Activated CD4-positive, alpha-beta memory T cell treated with anti-CD3 and anti-CD28 coated beads, Interleukin-2, amount 10 ng/mL, durations not matched to agents 7 days and 5 days (primary cell): ENCODE data around the gene CTSC. TPM values are rescaled to one million over a fixed set of nuclear protein-coding genes. Genes with fewer than 3 reads are reported as not detected.

Experiments used
- CTCF ChIA-PET: fragments of 350-600 bp; sonication (Branson Sonifier 250); formaldehyde crosslinking; loops from one replicate; lab custom pipeline; 2021; ENCODE audit warnings: antibody characterized with exemption, inconsistent platforms; lab: Charles Lee
- POLR2A ChIA-PET: fragments of 350-600 bp; sonication (Branson Sonifier 250); formaldehyde crosslinking; loops from one replicate; lab custom pipeline; 2021; ENCODE audit warnings: antibody characterized with exemption; lab: Charles Lee
- DNase-seq: peaks from one replicate; pipeline ENCODE4 v3.0.0-alpha.2; 2020
- H3K27ac Mint-ChIP-seq: one replicate; pipeline ENCODE4 v1.8.0; 2021; ENCODE audit warnings: mild to moderate bottlenecking, mixed read lengths
- H3K27me3 Mint-ChIP-seq: one replicate; pipeline ENCODE4 v1.8.0; 2021; ENCODE audit warnings: mixed read lengths
- H3K36me3 Mint-ChIP-seq: one replicate; pipeline ENCODE4 v1.8.0; 2021; ENCODE audit warnings: low read depth, mixed read lengths
- H3K4me1 Mint-ChIP-seq: one replicate; pipeline ENCODE4 v1.8.0; 2021; ENCODE audit warnings: mixed read lengths
- H3K4me3 Mint-ChIP-seq: one replicate; pipeline ENCODE4 v1.8.0; 2021; ENCODE audit warnings: mild to moderate bottlenecking, mixed read lengths
- H3K9me3 Mint-ChIP-seq: one replicate; pipeline ENCODE4 v1.8.0; 2021; ENCODE audit warnings: mixed read lengths
- total RNA-seq, 2 experiments: library from RNA; stranded (reverse); gene quantifications; one replicate each; pipeline ENCODE4 v1.2.3, GENCODE V29; 2021

Gene CTSC
- total RNA-seq, 2 experiments from 2014 or later = 321 to 323 TPM

- no peak for DNase-seq
- peaks cover 4% of the 10 kb centered on the region for H3K4me1 Mint-ChIP-seq
- no peak overlapping the region for H3K4me3 Mint-ChIP-seq
- peaks cover 93% of the 10 kb centered on the region for H3K36me3 Mint-ChIP-seq
- POLR2A ChIA-PET = interaction anchor here (0.6 to 1.0 kb wide), 2 partner anchors 30 to 126 kb away, joined by 3 read pairs; no protein-coding TSS in a partner anchor
- H3K27me3 Mint-ChIP-seq = no peaks in the 10 kb centered on the region
- CTCF ChIA-PET = interaction anchor here (1.3 to 1.5 kb wide), 3 partner anchors 13 to 257 kb away, joined by 3 to 5 read pairs (median 4); no protein-coding TSS in a partner anchor
- no peak overlapping the region for H3K27ac Mint-ChIP-seq
- H3K9me3 Mint-ChIP-seq = no peaks in the 10 kb centered on the region
Measured at GRCh38 chr11:88295028-88295427, 42.5 kb downstream of the CTSC start.

GRCh38 chr11:88293931-88294330, 43.6 kb downstream of the CTSC start:
- ChIA-PET POLR2A (no interaction called here), CTCF (interaction anchor here (1.2 to 1.5 kb wide), 2 partner anchors 12 to 258 kb away, joined by 3 to 5 read pairs; no protein-coding TSS in a partner anchor)
- no peak for DNase-seq
- H3K4me1 Mint-ChIP-seq = peaks cover 4% of the 10 kb centered on the region
- peaks cover 93% of the 10 kb centered on the region for H3K36me3 Mint-ChIP-seq
- no peaks in the 10 kb centered on the region for H3K27me3 Mint-ChIP-seq
- no peaks in the 10 kb centered on the region for H3K9me3 Mint-ChIP-seq
- H3K4me3 Mint-ChIP-seq = no peak overlapping the region
- H3K27ac Mint-ChIP-seq = no peak overlapping the region

GRCh38 chr11:88292171-88292843, 45.2 kb downstream of the CTSC start:
- no peak overlapping the region for H3K27ac Mint-ChIP-seq
- no peaks in the 10 kb centered on the region for H3K9me3 Mint-ChIP-seq
- H3K36me3 Mint-ChIP-seq = peaks cover 94% of the 10 kb centered on the region
- DNase-seq = no peak
- CTCF ChIA-PET = interaction anchor here (1.0 kb wide), 1 partner anchor 15 kb away, joined by 6 read pairs; no protein-coding TSS in a partner anchor
- no peak overlapping the region for H3K4me3 Mint-ChIP-seq
- H3K27me3 Mint-ChIP-seq = no peaks in the 10 kb centered on the region
- H3K4me1 Mint-ChIP-seq = peaks cover 4% of the 10 kb centered on the region
- POLR2A ChIA-PET = no interaction called here

- DNase-seq = no peak
- POLR2A ChIA-PET = no interaction called here
- no peaks in the 10 kb centered on the region for H3K27me3 Mint-ChIP-seq
- peaks cover 79% of the 10 kb centered on the region for H3K36me3 Mint-ChIP-seq
- CTCF ChIA-PET = no interaction called here
- H3K4me3 Mint-ChIP-seq = no peak overlapping the region
- H3K9me3 Mint-ChIP-seq = no peaks in the 10 kb centered on the region
- peaks cover 1% of the 10 kb centered on the region for H3K4me1 Mint-ChIP-seq
- H3K27ac Mint-ChIP-seq = no peak overlapping the region
Measured at GRCh38 chr11:88288560-88288959, 49.0 kb downstream of the CTSC start.

GRCh38 chr11:88284336-88285050, 53.0 kb downstream of the CTSC start:
- no peak for DNase-seq
- Mint-ChIP-seq H3K27ac (no peak overlapping the region), H3K27me3 (no peaks in the 10 kb centered on the region), H3K4me3 (no peak overlapping the region), H3K4me1 (no peaks in the 10 kb centered on the region), H3K9me3 (no peaks in the 10 kb centered on the region), H3K36me3 (peaks cover 64% of the 10 kb centered on the region)
- ChIA-PET CTCF (no interaction called here), POLR2A (interaction anchor here (0.6 to 1.3 kb wide), 3 partner anchors 53 to 217 kb away, joined by 3 read pairs; partner anchors contain the start of gene CTSC)

- POLR2A ChIA-PET = no interaction called here
- Mint-ChIP-seq H3K4me1 (no peaks in the 10 kb centered on the region), H3K9me3 (no peaks in the 10 kb centered on the region), H3K27ac (no peak overlapping the region), H3K36me3 (peaks cover 56% of the 10 kb centered on the region), H3K27me3 (no peaks in the 10 kb centered on the region), H3K4me3 (no peak overlapping the region)
- CTCF ChIA-PET = interaction anchor here (1.3 to 1.6 kb wide), 2 partner anchors 11 to 51 kb away, joined by 4 to 5 read pairs; no protein-coding TSS in a partner anchor
- DNase-seq = no peak
Measured at GRCh38 chr11:88282747-88283515, 54.6 kb downstream of the CTSC start.

GRCh38 chr11:88281317-88281712, 56.2 kb downstream of the CTSC start:
- Mint-ChIP-seq H3K27ac (no peak overlapping the region), H3K36me3 (peaks cover 45% of the 10 kb centered on the region), H3K4me3 (no peak overlapping the region), H3K9me3 (no peaks in the 10 kb centered on the region), H3K4me1 (no peaks in the 10 kb centered on the region), H3K27me3 (no peaks in the 10 kb centered on the region)
- ChIA-PET CTCF (interaction anchor here (1.3 kb wide), 1 partner anchor 13 kb away, joined by 5 read pairs; no protein-coding TSS in a partner anchor), POLR2A (no interaction called here)
- no peak for DNase-seq

- no peak for DNase-seq
- Mint-ChIP-seq H3K4me3 (no peak overlapping the region), H3K27ac (no peak overlapping the region), H3K4me1 (no peaks in the 10 kb centered on the region), H3K9me3 (no peaks in the 10 kb centered on the region), H3K36me3 (peaks cover 45% of the 10 kb centered on the region), H3K27me3 (no peaks in the 10 kb centered on the region)
- ChIA-PET CTCF (no interaction called here), POLR2A (no interaction called here)
Measured at GRCh38 chr11:88280673-88281316, 56.7 kb downstream of the CTSC start.

GRCh38 chr11:88277349-88277915, 60.1 kb downstream of the CTSC start:
- Mint-ChIP-seq H3K27ac (no peak overlapping the region), H3K4me3 (no peak overlapping the region), H3K4me1 (no peaks in the 10 kb centered on the region), H3K27me3 (no peaks in the 10 kb centered on the region), H3K36me3 (peaks cover 34% of the 10 kb centered on the region), H3K9me3 (no peaks in the 10 kb centered on the region)
- no peak for DNase-seq
- POLR2A ChIA-PET = no interaction called here
- CTCF ChIA-PET = no interaction called here

GRCh38 chr11:88275636-88276035, 61.9 kb downstream of the CTSC start:
- Mint-ChIP-seq H3K4me1 (no peaks in the 10 kb centered on the region), H3K27ac (no peak overlapping the region)

GRCh38 chr11:88266919-88267318, 70.6 kb downstream of the CTSC start:
- POLR2A ChIA-PET = no interaction called here

More at GRCh38 chr11:88275636-88276035, 61.9 kb downstream of the CTSC start:
- H3K4me3 Mint-ChIP-seq = no peak overlapping the region
- H3K36me3 Mint-ChIP-seq = peaks cover 34% of the 10 kb centered on the region
- ChIA-PET CTCF (no interaction called here), POLR2A (no interaction called here)
- no peaks in the 10 kb centered on the region for H3K9me3 Mint-ChIP-seq
- no peaks in the 10 kb centered on the region for H3K27me3 Mint-ChIP-seq
- DNase-seq = no peak

GRCh38 chr11:88266157-88266556, 71.4 kb downstream of the CTSC start:
- Mint-ChIP-seq H3K27me3 (no peaks in the 10 kb centered on the region), H3K4me3 (no peak overlapping the region), H3K4me1 (no peaks in the 10 kb centered on the region), H3K27ac (no peak overlapping the region), H3K9me3 (peaks cover 16% of the 10 kb centered on the region), H3K36me3 (peaks cover 75% of the 10 kb centered on the region)
- CTCF ChIA-PET = no interaction called here
- DNase-seq = no peak
- POLR2A ChIA-PET = no interaction called here

More at GRCh38 chr11:88266919-88267318, 70.6 kb downstream of the CTSC start:
- CTCF ChIA-PET = no interaction called here
- peaks cover 10% of the 10 kb centered on the region for H3K9me3 Mint-ChIP-seq
- H3K27ac Mint-ChIP-seq = no peak overlapping the region
- peaks cover 71% of the 10 kb centered on the region for H3K36me3 Mint-ChIP-seq
- no peak for DNase-seq
- no peak overlapping the region for H3K4me3 Mint-ChIP-seq
- H3K27me3 Mint-ChIP-seq = no peaks in the 10 kb centered on the region
- H3K4me1 Mint-ChIP-seq = no peaks in the 10 kb centered on the region
